ENCODE results near the gene SPIRE1.
"Not testable (repeated sequence)": the region's sequence is repeated elsewhere in the genome, so short reads cannot be mapped to it uniquely, and the experiment has no call there.

The SPIRE1 gene

DNA sequence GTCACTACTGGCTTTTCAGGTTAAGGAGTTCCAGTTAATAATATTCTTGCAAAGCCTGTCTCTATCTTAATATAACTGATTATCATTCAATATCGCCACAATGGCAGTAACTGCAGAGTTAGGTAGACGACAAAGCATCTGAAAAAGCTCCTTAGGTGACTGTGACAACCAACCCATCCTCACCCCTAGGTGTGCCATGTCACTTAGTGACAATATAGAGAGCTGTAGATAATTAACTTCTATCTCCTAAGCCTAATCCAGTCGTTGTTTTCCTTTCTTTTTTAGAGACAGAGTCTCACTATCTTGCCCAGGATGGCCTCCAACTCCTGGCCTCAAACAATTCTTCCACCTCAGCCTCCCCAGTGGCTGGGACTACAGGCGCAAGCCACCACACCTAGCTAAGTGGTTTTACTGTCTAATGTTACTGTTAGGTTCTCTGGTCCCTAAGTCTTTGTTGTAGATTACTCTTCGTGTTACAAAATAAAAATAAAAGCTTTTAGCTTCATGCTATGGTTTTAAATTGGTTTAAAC lies 65.2 kb downstream of the SPIRE1 start:
- H3K27me3 Mint-ChIP-seq, result no peaks in the 10 kb centered on the region
- DNase-seq (no peak), ATAC-seq (no peak)
- peaks cover 12% of the 10 kb centered on the region for H3K4me1 Mint-ChIP-seq
- H3K27ac Mint-ChIP-seq, result no peak overlapping the region
- H3K9me3 Mint-ChIP-seq, result no peaks in the 10 kb centered on the region
- no peak overlapping the region for H3K4me3 Mint-ChIP-seq

DNA sequence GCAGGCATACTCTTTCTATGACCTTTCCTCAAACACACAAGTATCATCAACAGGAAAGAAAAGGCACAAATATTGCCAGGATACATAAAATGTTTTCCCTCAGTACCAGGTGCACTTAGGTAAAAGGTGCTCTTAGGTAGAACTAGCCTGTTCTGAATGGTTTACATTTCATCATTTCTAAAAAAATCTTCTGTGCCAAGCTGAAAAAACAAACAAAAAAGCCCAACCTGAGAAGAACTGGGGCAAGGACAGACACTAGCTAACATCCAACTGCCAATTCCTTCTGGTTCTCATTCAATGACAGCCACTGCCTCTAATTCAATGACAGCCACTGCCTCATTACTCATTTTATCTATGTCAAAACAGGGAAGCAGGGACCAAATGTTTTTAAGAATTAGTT lies 68.5 kb downstream of the SPIRE1 start:
- no peak overlapping the region for H3K27ac Mint-ChIP-seq
- no peak for DNase-seq
- H3K4me3 Mint-ChIP-seq, result no peak overlapping the region
- no peaks in the 10 kb centered on the region for H3K9me3 Mint-ChIP-seq
- no peak for ATAC-seq
- H3K4me1 Mint-ChIP-seq, result no peaks in the 10 kb centered on the region
- H3K27me3 Mint-ChIP-seq, result no peaks in the 10 kb centered on the region

DNA sequence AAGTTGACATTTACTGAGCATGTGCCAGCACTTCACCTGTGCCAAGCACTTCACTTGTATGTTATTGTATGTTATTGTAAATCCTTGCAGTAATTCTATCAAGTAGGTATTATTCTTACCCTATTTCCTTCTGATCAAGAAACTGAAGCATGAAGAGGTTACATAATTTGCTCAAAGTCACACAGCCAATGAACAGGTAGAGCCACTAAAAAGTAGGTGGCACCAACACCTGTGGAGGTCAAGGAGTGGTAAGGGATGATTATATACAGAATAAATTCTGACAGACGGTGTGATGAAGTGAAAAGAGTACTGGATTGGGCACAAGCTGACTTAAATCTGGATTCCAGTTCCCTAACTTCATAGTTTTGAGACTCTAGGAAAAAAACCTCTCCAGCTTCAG lies 71.0 kb downstream of the SPIRE1 start:
- Mint-ChIP-seq H3K27me3 (no peaks in the 10 kb centered on the region), H3K27ac (peak overlapping the region in 1 of 2 donors; percentile 52), H3K9me3 (no peaks in the 10 kb centered on the region), H3K4me3 (no peak overlapping the region), H3K4me1 (no peaks in the 10 kb centered on the region)
- DNase-seq (no peak), ATAC-seq (no peak)

DNA sequence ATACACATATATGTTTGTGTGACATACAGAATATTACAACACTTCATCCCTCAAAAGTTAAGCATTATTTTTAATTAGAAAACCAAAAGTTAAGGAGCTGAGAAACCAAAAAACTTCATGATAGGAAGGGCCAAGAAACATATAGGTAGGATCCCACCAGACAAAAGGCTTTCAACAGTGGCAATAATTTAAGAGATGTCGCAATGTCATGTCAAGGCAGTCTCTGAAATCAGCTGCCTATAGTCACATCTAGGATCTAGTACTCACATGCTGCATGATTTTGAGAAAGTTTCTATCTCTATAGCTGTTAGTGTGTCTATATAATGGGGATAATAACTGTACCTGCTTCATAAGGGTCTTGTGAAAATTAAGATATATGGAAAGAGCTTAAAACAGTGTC lies 72.7 kb downstream of the SPIRE1 start:
- ATAC-seq, result no peak
- H3K27me3 Mint-ChIP-seq, result no peaks in the 10 kb centered on the region
- H3K4me1 Mint-ChIP-seq, result no peaks in the 10 kb centered on the region

DNA sequence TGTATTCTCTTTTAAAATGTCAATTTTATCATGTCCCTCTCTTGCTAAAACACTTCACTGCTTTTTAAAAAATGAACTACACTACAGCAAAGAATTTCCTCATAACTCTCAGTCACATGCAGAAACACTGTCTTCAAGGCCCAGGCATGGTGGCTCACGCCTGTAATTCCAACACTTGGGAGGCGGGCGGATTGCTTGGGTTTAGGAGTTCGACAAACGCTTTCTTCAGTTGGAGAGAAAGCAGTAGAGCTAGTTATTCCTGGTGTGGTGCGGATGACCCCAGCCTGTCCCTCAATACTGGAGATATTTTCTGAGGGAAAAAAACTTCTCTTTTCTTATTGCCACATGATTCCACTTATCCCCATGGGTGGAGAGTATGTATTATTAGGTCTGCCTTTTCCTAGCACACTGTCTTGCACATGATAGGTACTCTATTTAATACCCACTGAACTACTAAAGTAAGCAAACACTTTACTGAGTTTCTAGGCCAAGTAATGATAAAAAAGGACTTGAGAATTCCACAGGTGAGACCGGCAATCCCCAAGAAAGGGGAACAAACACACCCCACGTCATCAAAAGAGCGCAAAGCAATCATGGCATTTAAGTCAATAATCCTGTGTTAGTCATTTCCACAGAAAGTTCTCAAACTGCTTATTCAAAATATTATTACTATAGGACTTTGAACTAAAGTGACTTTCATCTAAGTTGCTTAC lies 77.1 kb downstream of the SPIRE1 start:
- Mint-ChIP-seq H3K27ac (no peak overlapping the region), H3K9me3 (no peaks in the 10 kb centered on the region), H3K4me1 (no peaks in the 10 kb centered on the region), H3K27me3 (no peaks in the 10 kb centered on the region), H3K4me3 (no peak overlapping the region)
- no peak for ATAC-seq
- no peak for DNase-seq

More for the DNA sequence above, 72.7 kb downstream of the SPIRE1 start:
- Mint-ChIP-seq H3K27ac (no peak overlapping the region), H3K9me3 (no peaks in the 10 kb centered on the region), H3K4me3 (no peak overlapping the region)
- no peak for DNase-seq

DNA sequence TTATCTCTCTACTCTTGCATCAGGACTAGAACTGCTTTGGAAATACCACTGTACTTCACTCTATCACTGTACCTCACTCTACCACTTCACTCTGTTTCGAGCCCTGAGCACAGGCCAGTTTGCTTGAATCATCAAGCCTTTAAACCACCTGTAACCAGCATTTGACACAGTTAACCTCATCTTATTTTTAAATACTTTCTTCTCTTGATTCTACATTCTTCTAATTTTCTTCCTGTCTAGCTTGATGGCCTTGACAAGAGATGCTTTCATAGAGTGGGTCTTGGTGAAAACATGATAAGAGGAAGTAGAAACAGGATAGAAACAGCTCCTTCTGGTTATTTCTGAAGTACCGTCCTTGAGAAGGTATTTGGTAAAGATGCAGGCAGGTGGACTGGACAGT lies 78.1 kb downstream of the SPIRE1 start:
- H3K9me3 Mint-ChIP-seq, result no peaks in the 10 kb centered on the region
- no peak for ATAC-seq
- no peaks in the 10 kb centered on the region for H3K27me3 Mint-ChIP-seq
- no peak overlapping the region for H3K4me3 Mint-ChIP-seq
- no peak for DNase-seq
- no peak overlapping the region for H3K27ac Mint-ChIP-seq
- H3K4me1 Mint-ChIP-seq, result no peaks in the 10 kb centered on the region

DNA sequence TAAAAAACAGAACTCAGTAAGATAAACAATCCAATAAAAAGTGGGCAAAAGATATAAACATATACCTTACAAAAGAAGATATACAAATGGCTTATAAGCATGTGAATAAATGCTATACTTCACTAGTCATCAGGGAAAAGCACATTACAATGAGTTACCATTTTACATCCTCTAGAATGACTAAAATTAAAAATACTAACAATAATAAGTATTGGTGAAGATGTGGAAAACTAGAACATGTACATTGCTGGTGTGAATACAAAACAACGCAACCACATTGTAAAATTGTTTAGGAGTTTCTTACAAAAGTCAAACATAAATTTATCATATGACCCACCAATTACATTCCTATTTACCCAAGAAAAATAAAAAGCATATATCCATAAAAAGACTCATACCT lies 80.1 kb downstream of the SPIRE1 start:
- Mint-ChIP-seq H3K27me3 (no peaks in the 10 kb centered on the region), H3K9me3 (no peaks in the 10 kb centered on the region), H3K4me1 (no peaks in the 10 kb centered on the region), H3K27ac (no peak overlapping the region), H3K4me3 (no peak overlapping the region)
- ATAC-seq (no peak), DNase-seq (no peak)

DNA sequence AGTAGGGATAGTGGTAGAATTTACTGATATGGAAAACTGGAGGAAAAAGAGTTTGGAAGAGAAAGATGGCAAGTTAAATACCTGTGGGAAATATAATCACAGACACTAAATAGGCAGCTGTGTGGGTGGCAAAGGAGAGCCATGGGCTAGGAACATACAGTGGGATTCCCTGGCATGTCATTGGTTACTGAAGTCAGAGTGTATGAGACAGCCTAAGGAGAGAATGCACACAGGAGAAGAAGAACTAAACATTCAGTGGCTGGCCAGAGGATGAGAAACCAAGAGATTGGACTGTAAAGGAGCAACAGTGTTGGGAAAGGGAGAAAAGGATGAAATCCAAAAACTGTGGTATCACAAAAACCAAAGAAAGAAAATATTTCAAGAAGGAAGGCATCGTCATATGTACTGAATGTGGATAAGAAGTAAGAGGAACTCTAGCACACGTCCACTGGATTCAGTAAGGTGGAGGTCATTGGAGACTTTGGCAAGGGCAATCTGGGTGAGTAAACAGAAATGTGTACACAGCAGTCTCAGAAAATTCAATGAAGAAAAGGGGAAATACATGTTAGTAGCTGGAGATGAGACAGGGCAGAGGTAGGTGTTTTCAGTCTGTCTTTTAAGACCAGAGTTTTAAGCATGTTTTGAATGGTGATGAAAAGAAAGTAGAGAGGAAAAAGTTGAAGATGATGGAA lies 83.3 kb downstream of the SPIRE1 start:
- ATAC-seq (no peak), DNase-seq (no peak)
- H3K9me3 Mint-ChIP-seq, result no peaks in the 10 kb centered on the region
- H3K27ac Mint-ChIP-seq, result no peak overlapping the region
- H3K4me1 Mint-ChIP-seq, result no peaks in the 10 kb centered on the region
- H3K27me3 Mint-ChIP-seq, result no peaks in the 10 kb centered on the region
- H3K4me3 Mint-ChIP-seq, result no peak overlapping the region

DNA sequence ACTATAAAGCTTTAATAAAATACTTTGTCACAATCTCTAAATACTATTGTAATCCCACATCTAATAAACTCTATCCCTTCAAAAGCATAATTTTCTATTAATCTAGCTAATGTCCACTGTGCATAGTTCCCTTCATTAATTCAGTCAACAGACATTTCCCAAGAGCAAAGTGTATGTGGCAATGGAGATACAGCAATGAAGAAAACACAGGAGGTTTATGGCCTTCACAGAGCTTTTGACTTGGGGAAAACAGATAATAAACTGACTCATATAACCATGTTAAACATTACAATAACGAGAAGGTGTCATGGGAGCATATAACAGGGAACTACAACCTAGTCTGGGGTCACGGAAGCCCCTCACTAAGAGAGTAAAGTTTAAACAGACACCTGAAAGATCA lies 86.3 kb downstream of the SPIRE1 start:
- ATAC-seq (no peak), DNase-seq (no peak)
- no peaks in the 10 kb centered on the region for H3K9me3 Mint-ChIP-seq

DNA sequence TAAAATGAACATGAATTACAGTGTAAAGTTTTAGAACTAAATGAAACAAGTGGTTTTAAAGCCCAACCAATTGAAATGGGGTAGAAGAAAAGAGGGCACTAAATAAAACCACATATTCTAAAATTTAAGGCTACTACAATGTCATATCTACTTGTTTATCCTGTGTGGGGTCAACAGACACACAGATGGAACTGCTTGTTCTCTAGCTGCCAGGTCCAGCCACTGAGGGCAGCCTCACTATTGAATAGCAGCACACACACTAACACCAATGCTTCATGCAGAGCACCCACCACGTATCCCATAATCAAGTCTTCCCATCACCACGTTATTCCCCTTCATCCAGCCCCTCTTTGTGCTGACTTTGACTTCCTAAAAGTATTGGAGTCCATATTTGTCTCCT lies 88.1 kb downstream of the SPIRE1 start:
- no peak for DNase-seq
- H3K27ac Mint-ChIP-seq, result no peak overlapping the region
- H3K9me3 Mint-ChIP-seq, result no peaks in the 10 kb centered on the region
- H3K4me3 Mint-ChIP-seq, result no peak overlapping the region
- no peaks in the 10 kb centered on the region for H3K4me1 Mint-ChIP-seq
- H3K27me3 Mint-ChIP-seq, result peaks cover 3% of the 10 kb centered on the region
- ATAC-seq, result no peak

More for the DNA sequence above, 86.3 kb downstream of the SPIRE1 start:
- Mint-ChIP-seq H3K4me1 (no peaks in the 10 kb centered on the region), H3K4me3 (no peak overlapping the region), H3K27me3 (no peaks in the 10 kb centered on the region), H3K27ac (no peak overlapping the region)

DNA sequence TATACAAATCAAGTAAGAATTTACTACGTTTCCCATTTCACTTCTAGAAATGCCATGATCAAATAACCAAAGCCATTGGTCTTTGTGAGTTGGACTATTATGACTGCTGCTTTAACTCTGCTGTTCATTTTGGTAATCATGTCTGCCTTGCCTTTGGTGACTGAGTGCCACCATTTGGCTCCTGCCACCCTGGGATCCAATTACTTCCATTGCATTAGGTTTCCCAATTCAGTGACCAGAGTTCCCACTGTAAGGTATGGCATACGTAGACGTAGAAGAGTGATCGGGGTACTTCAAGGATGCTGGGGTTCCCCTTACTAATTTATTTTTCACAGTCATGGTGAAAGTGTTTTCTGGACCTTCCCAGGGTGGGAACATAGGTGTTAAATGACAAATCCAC lies 90.1 kb downstream of the SPIRE1 start:
- Mint-ChIP-seq H3K9me3 (no peaks in the 10 kb centered on the region), H3K27ac (no peak overlapping the region), H3K27me3 (peaks cover 14% of the 10 kb centered on the region), H3K4me1 (no peaks in the 10 kb centered on the region), H3K4me3 (no peak overlapping the region)
- no peak for DNase-seq
- no peak for ATAC-seq

DNA sequence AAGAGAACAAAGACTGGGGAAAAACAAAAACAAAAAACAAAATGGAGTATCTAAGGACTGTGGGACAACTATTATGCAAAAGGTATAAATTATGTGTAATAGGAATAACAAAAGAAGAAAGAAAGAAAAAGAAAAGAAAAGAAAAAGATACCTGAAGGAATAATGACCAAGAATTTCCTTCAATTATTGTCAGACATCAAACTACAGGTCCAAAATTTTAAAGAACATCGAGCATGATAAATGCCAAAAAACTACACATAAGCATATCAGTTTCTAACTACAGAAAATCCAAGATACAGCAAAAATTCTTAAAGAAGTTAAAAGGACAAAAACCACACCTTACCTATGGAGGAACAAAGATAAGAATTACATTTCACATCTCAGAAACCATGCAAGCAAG lies 93.0 kb downstream of the SPIRE1 start:
- Mint-ChIP-seq H3K9me3 (no peaks in the 10 kb centered on the region), H3K27ac (no peak overlapping the region), H3K4me3 (no peak overlapping the region), H3K4me1 (no peaks in the 10 kb centered on the region), H3K27me3 (peaks cover 14% of the 10 kb centered on the region)
- ATAC-seq (no peak), DNase-seq (no peak)

DNA sequence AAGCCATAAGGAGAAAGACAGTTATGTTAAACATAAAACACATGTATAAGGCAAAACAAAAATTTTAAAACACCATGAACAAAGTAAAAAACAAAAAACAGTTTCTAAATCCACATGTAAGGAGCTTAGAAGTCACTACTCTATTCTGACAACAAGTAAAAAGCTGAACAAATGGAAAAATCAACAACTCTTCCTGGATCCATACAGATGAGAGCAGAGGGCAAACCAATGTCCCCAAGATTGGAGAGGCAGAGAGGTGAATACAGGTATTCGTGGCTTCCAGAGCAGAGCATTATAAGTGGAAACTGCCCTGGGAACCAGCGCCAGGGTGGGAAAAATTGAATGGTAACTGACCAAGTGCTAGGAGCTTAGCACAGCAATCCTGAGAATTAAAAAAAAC lies 93.5 kb downstream of the SPIRE1 start:
- peaks cover 14% of the 10 kb centered on the region for H3K27me3 Mint-ChIP-seq
- no peak overlapping the region for H3K4me3 Mint-ChIP-seq
- no peaks in the 10 kb centered on the region for H3K9me3 Mint-ChIP-seq
- no peak for ATAC-seq
- no peak overlapping the region for H3K27ac Mint-ChIP-seq
- DNase-seq, result no peak
- no peaks in the 10 kb centered on the region for H3K4me1 Mint-ChIP-seq

DNA sequence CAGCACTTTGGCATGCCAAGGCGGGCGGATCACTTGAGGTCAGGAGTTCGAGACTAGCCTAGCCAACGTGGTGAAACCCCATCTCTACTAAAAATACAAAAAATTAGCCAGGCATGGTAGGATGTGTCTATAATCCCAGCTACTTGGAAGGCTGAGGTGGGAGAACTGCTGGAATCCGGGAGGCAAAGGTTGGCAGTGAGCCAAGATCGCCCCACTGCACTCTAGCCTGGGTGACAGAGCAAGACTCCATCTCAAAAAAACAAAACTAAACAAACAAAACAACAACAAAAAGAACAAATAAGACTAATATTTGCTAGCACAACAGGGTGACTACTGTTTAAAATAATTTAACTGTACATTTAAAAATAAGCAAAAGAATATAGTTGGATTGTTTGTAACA lies 97.3 kb downstream of the SPIRE1 start:
- H3K9me3 Mint-ChIP-seq, DNase-seq, ATAC-seq, H3K27ac Mint-ChIP-seq, H3K4me3 Mint-ChIP-seq, H3K4me1 Mint-ChIP-seq: not testable (repeated sequence)
- peaks cover 14% of the 10 kb centered on the region for H3K27me3 Mint-ChIP-seq

DNA sequence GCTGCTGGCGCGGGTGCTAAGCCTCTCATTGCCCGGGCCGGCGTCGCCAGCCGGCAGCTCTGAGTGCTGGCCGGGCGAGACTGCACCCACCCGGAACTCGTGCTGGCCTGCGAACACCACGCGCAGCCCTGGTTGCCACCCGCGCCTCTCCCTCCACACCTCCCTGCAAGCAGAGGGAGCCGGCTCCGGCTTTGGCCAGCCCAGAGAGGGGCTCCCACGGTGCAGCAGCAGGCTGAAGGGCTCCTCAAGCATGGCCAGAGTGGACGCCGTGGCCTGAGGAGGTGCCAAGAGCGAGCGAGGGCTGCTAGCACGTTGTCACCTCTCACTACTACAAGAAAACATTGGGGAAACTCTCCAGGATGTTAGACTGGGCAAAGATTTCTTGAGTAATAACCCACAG lies 98.6 kb downstream of the SPIRE1 start:
- Mint-ChIP-seq H3K9me3 (peaks cover 8 to 10% of the 10 kb centered on the region in 2 donors), H3K27ac (no peak overlapping the region), H3K4me1 (no peaks in the 10 kb centered on the region), H3K27me3 (peaks cover 6% of the 10 kb centered on the region), H3K4me3 (no peak overlapping the region)
- ATAC-seq, result no peak
- DNase-seq, result no peak

DNA sequence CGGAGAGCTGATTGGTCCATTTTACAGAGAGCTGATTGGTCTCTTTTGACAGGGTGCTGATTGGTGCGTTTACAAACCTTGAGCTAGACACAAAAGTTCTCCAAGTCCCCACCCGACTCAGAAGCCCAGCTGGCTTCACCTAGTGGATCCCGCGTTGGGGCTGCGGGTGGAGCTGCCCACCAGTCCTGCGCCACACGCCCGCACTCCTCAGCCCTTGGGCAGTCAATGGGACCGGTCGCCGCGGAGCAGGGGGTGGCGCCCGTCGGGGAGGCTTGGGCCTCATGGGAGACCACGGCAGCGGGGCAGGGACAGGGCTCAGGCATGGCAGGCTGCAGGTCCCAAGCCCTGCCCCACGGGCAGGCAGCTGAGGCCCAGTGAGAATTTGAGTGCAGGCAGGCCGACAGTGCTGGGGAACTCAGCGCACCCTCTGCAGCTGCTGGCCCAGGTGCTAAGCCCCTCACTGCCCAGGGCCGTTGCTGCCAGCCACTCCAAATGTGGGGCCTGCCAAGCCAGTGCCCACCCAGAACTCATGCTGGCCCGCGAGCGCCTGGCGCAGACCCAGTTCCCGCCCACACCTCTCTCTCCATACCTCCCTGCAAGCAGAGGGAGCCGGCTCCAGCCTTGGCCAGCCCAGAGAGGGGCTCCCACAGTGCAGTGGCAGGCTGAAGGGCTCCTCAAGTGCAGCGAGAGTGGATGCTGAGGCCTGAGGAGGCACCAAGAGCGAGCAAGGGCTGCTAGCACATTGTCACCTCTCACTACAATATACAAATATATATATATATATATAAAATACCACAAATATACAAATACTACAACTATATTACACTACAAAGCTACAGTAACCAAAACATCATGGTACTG lies 100.7 kb downstream of the SPIRE1 start:
- Mint-ChIP-seq H3K27me3 (no peaks in the 10 kb centered on the region), H3K4me1 (no peaks in the 10 kb centered on the region), H3K4me3 (no peak overlapping the region), H3K27ac (no peak overlapping the region), H3K9me3 (peaks cover 15 to 22% of the 10 kb centered on the region in 2 donors)
- ATAC-seq (no peak), DNase-seq (no peak)
